ENCODE measurements around the gene DAP. TPM values are rescaled to one million over a fixed set of nuclear protein-coding genes. Genes with fewer than 3 reads are reported as not detected.

DAP gene
- total and polyA plus RNA-seq, 2 experiments from 2014 or later, result 35.7 to 37.6 TPM

- Mint-ChIP-seq H3K4me1 (peaks cover 4% of the 10 kb centered on the region), H3K9me3 (peaks cover 4% of the 10 kb centered on the region; the same call in 1 of the 3 replicates), H3K27me3 (ENCODE audit: insufficient read depth, low read depth, poor library complexity) (peaks cover under 1% of the 10 kb centered on the region), H3K36me3 (ENCODE audit: low read depth) (no peaks in the 10 kb centered on the region; the same call in 2 of the 3 replicates), H3K27ac (no peak overlapping the region), H3K4me3 (no peak overlapping the region)
- Histone ChIP-seq H3K9me2 (ENCODE audit: insufficient read depth) (0 out of 2 replicates have a peak, but pooled peaks cover 7% of the 10 kb centered on the region), H4K20me1 (replicated peaks; ENCODE audit: insufficient read depth) (no peaks in the 10 kb centered on the region), H2AFZ (no peak overlapping the region), H3K4me3 (no peak overlapping the region), H3K4me1 (ENCODE audit: insufficient read depth) (no peaks in the 10 kb centered on the region), H3K4me2 (no peak overlapping the region), H3K27me3 (ENCODE audit: insufficient read depth) (no peaks in the 10 kb centered on the region), H3K79me2 (replicated peaks; ENCODE audit: insufficient read depth) (no peaks in the 10 kb centered on the region), H3K27ac (ENCODE audit: low read depth) (no peak overlapping the region), H3K36me3 (ENCODE audit: insufficient read depth) (no peaks in the 10 kb centered on the region), H3F3A (replicated peaks; ENCODE audit: low read depth) (no peaks in the 10 kb centered on the region)
- no peak for ATAC-seq
- TF ChIP-seq EZH2phosphoT487 (IDR thresholded peaks at IDR 0.05; ENCODE audit: unreplicated experiment) (no peak), CREB1 (CRISPR knock-in tag; IDR thresholded peaks at IDR 0.05; ENCODE audit: low read depth) (no peak), POLR2AphosphoS5 (IDR thresholded peaks at IDR 0.05; ENCODE audit: low read depth) (no peak), JUNB (IDR thresholded peaks at IDR 0.05; ENCODE audit: unreplicated experiment) (no peak), ZNF331 (CRISPR knock-in tag; IDR thresholded peaks at IDR 0.05; ENCODE audit: low read depth) (no peak), REST (IDR thresholded peaks at IDR 0.05; ENCODE audit: unreplicated experiment) (no peak), NANOG (IDR thresholded peaks at IDR 0.05; ENCODE audit: borderline replicate concordance) (no peak), ZNF114 (CRISPR knock-in tag; IDR thresholded peaks at IDR 0.05) (no peak), STAT1 (IDR thresholded peaks at IDR 0.05; ENCODE audit: unreplicated experiment) (no peak), EZH2 (IDR thresholded peaks at IDR 0.05; ENCODE audit: low read depth, unreplicated experiment) (no peak)
- TF ChIP-seq, protein P1, sequence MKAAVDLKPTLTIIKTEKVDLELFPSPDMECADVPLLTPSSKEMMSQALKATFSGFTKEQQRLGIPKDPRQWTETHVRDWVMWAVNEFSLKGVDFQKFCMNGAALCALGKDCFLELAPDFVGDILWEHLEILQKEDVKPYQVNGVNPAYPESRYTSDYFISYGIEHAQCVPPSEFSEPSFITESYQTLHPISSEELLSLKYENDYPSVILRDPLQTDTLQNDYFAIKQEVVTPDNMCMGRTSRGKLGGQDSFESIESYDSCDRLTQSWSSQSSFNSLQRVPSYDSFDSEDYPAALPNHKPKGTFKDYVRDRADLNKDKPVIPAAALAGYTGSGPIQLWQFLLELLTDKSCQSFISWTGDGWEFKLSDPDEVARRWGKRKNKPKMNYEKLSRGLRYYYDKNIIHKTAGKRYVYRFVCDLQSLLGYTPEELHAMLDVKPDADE (IDR thresholded peaks at IDR 0.05), result no peak
- TF ChIP-seq, protein P2, sequence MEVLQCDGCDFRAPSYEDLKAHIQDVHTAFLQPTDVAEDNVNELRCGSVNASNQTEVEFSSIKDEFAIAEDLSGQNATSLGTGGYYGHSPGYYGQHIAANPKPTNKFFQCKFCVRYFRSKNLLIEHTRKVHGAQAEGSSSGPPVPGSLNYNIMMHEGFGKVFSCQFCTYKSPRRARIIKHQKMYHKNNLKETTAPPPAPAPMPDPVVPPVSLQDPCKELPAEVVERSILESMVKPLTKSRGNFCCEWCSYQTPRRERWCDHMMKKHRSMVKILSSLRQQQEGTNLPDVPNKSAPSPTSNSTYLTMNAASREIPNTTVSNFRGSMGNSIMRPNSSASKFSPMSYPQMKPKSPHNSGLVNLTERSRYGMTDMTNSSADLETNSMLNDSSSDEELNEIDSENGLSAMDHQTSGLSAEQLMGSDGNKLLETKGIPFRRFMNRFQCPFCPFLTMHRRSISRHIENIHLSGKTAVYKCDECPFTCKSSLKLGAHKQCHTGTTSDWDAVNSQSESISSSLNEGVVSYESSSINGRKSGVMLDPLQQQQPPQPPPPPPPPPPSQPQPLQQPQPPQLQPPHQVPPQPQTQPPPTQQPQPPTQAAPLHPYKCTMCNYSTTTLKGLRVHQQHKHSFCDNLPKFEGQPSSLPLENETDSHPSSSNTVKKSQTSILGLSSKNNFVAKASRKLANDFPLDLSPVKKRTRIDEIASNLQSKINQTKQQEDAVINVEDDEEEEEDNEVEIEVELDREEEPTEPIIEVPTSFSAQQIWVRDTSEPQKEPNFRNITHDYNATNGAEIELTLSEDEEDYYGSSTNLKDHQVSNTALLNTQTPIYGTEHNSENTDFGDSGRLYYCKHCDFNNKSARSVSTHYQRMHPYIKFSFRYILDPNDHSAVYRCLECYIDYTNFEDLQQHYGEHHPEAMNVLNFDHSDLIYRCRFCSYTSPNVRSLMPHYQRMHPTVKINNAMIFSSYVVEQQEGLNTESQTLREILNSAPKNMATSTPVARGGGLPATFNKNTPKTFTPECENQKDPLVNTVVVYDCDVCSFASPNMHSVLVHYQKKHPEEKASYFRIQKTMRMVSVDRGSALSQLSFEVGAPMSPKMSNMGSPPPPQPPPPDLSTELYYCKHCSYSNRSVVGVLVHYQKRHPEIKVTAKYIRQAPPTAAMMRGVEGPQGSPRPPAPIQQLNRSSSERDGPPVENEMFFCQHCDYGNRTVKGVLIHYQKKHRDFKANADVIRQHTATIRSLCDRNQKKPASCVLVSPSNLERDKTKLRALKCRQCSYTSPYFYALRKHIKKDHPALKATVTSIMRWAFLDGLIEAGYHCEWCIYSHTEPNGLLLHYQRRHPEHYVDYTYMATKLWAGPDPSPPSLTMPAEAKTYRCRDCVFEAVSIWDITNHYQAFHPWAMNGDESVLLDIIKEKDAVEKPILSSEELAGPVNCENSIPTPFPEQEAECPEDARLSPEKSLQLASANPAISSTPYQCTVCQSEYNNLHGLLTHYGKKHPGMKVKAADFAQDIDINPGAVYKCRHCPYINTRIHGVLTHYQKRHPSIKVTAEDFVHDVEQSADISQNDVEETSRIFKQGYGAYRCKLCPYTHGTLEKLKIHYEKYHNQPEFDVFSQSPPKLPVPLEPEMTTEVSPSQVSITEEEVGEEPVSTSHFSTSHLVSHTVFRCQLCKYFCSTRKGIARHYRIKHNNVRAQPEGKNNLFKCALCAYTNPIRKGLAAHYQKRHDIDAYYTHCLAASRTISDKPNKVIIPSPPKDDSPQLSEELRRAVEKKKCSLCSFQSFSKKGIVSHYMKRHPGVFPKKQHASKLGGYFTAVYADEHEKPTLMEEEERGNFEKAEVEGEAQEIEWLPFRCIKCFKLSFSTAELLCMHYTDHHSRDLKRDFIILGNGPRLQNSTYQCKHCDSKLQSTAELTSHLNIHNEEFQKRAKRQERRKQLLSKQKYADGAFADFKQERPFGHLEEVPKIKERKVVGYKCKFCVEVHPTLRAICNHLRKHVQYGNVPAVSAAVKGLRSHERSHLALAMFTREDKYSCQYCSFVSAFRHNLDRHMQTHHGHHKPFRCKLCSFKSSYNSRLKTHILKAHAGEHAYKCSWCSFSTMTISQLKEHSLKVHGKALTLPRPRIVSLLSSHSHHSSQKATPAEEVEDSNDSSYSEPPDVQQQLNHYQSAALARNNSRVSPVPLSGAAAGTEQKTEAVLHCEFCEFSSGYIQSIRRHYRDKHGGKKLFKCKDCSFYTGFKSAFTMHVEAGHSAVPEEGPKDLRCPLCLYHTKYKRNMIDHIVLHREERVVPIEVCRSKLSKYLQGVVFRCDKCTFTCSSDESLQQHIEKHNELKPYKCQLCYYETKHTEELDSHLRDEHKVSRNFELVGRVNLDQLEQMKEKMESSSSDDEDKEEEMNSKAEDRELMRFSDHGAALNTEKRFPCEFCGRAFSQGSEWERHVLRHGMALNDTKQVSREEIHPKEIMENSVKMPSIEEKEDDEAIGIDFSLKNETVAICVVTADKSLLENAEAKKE (CRISPR knock-in tag; IDR thresholded peaks at IDR 0.05), result no peak
- TF ChIP-seq, protein P3, sequence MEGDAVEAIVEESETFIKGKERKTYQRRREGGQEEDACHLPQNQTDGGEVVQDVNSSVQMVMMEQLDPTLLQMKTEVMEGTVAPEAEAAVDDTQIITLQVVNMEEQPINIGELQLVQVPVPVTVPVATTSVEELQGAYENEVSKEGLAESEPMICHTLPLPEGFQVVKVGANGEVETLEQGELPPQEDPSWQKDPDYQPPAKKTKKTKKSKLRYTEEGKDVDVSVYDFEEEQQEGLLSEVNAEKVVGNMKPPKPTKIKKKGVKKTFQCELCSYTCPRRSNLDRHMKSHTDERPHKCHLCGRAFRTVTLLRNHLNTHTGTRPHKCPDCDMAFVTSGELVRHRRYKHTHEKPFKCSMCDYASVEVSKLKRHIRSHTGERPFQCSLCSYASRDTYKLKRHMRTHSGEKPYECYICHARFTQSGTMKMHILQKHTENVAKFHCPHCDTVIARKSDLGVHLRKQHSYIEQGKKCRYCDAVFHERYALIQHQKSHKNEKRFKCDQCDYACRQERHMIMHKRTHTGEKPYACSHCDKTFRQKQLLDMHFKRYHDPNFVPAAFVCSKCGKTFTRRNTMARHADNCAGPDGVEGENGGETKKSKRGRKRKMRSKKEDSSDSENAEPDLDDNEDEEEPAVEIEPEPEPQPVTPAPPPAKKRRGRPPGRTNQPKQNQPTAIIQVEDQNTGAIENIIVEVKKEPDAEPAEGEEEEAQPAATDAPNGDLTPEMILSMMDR (conservative IDR thresholded peaks at IDR 0.05; ENCODE audit: low read depth in 2 of 2), result no peak
- no peak for DNase-seq (ENCODE audit: low spot score)
Observed at GRCh38 chr5:10786835-10787234, 25.8 kb upstream of the DAP start.
